Epithelial cell of esophagus (primary cell): ENCODE measurements around the gene PSMD8.

ENCODE experiments used
- DNase-seq: peaks from one replicate; pipeline ENCODE4 v3.0.0; 2010; ENCODE audit warnings: low read depth
- H3K4me3 ChIP-seq: 2 replicates; pipeline ENCODE4 v1.5.1; 2011; ENCODE audit warnings: mild to moderate bottlenecking, low read length, control low read depth
- CTCF ChIP-seq: IDR thresholded peaks from 2 replicates; pipeline ENCODE4 v1.5.1; 2011; ENCODE audit warnings: low read depth, mild to moderate bottlenecking, low read length, control low read depth, inconsistent platforms; ENCODE audit not compliant: insufficient read depth; ENCODE audit errors: missing control alignments

PSMD8 gene

DNA sequence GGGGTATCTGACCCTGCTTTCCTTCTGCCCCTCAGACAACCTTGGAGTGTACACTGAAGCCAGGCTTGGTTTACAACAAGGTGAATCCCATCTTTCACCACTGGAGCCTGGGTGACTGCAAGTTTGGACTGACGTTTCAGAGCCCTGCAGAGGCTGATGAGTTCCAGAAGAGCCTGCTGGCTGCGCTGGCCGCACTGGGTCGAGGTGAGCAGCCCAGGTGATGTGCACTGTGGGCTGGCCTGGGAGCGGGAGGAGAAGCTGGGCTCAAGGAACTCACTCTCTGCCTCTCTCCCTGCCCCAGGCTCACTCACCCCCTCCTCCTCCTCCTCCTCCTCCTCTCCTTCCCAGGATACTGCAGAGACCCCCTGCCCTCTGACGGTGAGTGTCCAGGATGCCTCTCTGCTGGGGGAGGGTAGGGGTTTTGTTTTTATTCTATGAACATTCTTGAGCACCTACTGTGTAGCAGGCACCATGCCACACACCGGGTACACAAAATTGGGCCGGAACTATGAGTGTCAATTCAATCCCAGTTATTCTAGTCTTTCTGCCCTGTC lies 17.6 kb downstream of the PSMD8 start:
- no peak for DNase-seq
- H3K4me3 ChIP-seq, result no peak overlapping the region
- no peak for TF ChIP-seq CTCF

GRCh38 chr19:38392707-38393308 lies 18.4 kb downstream of the PSMD8 start:
- TF ChIP-seq CTCF, result no peak
- no peak overlapping the region for H3K4me3 ChIP-seq
- peak; percentile 45 for DNase-seq

DNA sequence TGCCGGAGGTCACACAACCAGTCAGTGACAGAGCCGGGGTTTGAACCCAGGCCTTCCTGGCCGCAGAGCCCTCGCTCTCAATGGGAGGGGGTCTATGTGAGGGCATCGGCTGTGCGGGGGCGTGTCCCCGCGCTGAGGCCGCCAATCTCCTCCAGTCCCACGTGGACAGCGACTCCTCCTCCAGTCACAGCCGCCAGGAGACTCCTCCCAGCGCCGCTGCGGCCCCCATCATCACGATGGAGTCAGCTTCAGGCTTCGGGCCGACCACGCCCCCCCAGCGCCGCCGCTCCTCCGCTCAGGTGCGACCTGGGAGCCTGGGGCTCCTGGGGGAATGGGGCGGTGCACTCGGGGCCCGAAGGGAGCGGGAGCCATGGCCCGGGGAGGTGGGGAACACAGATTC lies 20.1 kb downstream of the PSMD8 start:
- peak; percentile 57 for DNase-seq
- TF ChIP-seq CTCF, result no peak
- peak overlapping the region; percentile 32 for H3K4me3 ChIP-seq

DNA sequence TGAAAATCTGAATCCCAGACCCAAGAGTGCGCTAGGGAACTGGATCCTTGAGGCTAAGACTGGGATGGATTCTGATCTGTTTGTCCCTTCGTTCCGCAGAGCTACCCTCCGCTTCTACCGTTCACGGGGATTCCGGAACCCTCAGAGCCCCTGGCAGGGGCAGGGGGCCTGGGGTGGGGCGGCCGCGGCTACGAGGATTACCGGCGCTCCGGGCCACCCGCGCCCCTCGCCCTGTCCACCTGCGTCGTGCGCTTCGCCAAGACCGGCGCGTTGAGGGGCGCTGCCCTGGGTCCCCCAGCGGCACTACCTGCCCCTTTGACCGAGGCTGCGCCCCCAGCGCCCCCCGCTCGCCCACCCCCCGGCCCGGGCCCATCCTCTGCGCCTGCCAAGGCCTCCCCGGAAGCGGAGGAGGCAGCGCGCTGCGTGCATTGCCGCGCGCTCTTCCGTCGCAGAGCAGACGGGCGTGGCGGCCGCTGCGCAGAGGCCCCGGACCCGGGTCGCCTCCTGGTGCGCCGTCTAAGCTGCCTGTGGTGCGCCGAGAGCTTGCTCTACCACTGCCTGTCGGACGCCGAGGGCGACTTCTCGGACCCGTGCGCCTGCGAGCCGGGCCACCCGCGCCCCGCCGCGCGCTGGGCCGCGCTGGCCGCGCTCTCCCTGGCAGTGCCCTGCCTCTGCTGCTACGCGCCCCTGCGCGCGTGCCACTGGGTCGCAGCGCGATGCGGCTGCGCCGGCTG lies 21.2 kb downstream of the PSMD8 start:
- H3K4me3 ChIP-seq, result peak overlapping the region; percentile 32
- TF ChIP-seq CTCF, result no peak
- DNase-seq, result no peak

- H3K4me3 ChIP-seq, result no peak overlapping the region
- DNase-seq, result no peak
- TF ChIP-seq CTCF, result no peak
These were observed 24.7 kb downstream of the PSMD8 start for GRCh38 chr19:38399081-38399480.

- H3K4me3 ChIP-seq, result no peak overlapping the region
- DNase-seq, result no peak
- TF ChIP-seq CTCF, result no peak
These were observed 25.2 kb downstream of the PSMD8 start for GRCh38 chr19:38399537-38399936.
